ENCODE measurements around the gene GRM7.

The GRM7 gene

DNA sequence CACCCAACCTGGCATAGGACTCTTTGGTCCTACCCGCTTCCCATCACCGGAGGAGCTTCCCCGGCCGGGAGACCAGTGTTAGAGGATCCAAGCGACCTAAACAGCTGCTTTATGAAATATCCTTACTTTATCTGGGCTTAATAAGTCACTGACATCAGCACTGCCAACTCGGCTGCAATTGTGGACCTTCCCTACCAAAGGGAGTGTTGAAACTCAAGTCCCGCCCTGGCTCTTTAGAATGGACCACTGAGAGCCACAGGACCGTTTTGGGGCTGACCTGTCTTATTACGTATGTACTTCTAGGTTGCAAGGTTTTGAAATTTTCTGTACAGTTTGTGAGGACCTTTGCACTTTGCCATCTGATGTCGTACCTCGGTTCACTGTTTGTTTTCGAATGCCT lies 879.5 kb downstream of the GRM7 start:
- DNase-seq: no peak

DNA sequence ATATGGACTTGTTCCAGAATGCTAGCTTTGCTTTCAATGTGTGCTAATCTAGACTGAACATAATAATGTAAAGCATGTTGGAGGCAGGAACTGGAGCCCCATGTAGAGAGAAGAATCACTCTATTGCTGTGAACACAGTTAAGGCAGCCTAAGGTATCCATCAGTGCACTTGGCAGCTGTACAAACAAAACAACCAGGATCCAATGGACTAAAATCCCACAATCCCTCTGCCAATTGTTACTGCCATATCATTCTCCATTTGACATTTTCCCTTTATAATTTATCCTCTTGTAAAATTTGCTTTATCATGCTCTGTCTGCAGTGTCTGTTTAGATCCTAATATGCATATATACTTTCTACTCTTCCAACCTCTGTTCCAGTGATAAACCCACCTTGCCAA lies 883.9 kb downstream of the GRM7 start:
- DNase-seq: no peak

DNA sequence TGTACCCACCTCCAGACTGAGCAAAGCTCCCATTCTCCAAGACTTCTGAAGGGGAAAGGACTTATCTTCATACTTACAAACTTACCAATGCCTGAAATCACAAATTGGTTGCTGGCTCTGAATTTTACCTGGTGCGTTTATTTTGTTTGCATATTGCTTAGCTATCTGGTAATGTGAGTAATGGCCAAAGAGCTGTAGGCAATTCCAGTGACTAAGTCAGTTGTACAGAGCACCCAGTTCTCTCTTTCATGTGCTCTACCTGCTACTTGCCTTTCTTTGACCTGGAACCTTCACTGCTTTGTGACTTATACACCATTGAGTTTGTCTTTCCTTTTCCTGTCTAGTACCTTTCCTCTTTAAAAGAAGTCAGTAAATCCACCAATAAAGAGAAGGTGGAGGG lies 884.8 kb downstream of the GRM7 start:
- no peak for DNase-seq

DNA sequence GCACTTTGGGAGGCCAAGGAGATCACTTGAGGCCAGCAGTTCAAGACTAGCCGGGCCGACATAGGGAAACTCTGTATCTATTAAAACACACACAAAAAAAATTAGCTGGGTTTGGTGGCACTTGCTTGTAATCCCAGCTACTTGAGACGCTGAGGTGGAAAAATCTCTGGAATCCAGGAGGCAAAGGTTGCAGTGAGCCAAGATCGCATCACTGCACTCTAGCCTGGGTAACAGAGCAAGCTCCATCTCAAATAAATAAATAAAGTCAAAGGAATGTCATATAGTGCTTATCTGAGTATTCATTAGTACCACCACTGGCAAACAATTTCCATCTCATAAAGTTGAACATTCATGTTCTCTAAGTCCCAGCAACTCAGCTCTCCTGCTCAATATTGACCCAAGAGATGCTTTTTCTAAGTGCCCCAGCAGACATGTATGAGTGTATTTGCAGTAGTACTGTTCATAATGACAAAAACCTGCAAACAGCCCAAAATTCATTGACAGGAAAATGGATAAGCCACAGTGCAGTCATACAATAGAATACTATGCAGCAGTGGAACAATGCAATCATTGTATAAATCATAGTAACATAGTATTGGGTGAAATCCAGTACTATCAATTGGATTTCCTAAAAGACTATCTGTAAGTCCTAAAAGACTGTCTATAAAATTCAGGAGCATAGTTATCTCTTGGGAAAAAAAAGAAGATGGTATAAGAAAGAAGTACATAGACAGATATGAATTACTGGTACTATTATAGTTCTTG lies 889.2 kb downstream of the GRM7 start:
- DNase-seq: no peak

DNA sequence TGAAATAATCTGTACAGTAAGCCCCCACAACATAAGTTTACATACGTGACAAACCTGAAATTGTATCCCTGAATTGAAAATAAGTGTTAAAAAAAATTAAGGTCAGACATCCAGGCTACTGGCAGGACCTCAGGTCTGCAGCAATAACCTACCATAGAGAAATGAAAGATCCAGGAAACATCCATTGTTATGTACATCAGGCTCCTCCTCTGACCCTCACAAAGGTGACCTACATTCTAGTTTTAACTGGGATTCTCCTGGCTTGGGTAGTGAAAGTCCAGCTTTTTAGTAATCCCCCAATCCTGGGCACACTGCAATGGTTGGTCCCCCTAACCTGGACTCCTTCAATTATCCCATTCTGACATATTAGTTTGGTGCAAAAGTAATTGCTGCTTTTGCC lies 891.1 kb downstream of the GRM7 start:
- no peak for DNase-seq

- no peak for DNase-seq
These were observed 893.9 kb downstream of the GRM7 start for GRCh38 chr3:7754653-7755441.

DNA sequence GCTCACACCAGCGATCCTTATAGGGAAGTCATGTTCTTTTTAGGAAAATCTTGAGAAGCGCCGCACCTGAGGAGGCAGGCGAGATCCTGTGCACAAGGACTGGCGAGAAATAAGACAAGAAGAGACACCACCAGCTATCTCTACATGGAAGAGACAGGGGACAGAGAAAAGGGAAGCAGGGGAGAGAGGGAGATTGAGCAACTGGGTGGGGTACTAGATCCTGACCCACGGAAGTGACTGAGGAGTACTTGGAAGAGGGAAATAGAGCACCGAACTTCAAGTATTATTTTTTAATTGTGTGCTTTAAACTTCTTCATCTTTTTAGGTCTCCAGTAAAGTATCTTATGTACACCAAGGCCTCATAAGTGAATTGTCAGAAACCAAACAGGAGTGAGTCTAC lies 898.7 kb downstream of the GRM7 start:
- DNase-seq: no peak

DNA sequence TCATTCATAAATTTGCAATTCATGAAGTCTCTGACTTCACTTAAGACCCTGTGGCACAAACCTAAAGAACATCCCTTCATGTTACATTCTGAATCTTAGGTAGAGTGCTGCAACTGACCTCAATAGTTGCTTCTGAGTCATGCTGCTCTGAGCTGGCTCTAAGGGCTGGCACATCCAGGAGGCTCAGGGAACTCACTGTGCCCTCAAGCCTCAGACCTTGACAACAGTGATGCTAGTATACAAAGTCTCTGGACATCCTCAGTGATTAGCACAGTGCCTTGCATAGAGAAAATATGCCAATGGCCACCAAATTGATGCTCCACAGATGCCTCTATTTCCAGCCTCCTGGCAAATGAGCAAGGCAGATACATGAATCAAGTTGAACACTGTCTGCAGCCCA lies 899.8 kb downstream of the GRM7 start:
- no peak for DNase-seq

DNA sequence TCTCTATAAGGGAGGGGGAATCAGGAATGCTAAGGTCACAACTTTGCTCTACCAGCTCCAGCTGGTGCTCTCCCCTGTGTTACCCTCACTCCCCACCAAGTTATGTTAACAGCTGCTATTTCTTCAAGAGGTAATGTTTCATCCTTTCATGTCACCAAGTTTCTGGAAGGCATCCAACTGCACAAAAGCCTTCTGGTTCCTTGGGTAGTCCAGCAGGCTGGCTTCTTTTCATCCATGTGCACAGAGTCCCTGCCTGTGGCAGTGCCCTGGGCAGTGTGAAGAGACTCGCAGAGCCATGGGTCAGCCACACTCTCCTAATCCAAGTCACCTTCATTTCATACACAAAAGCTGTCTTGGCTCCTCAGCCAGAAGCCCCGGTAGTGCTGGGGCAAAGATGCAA lies 903.2 kb downstream of the GRM7 start:
- DNase-seq: no peak

DNA sequence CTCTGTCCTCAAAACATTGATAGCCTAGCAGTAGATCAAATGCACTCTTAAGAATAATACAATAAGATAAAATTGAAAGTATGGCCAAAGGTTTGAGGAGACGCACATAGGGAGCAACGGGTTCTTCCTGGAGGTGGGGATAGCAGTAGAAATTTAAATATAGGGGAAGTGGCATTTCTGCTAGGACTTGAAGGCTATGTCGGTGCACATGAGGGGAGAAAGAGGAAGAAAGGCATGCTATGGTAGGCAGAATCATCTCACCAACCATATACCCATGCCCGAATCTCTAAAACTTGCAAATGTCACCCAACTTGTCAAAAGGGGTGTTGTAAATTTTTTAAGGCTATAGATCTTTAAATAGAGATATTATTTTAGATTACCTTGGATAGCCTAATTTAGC lies 905.6 kb downstream of the GRM7 start:
- DNase-seq: no peak

DNA sequence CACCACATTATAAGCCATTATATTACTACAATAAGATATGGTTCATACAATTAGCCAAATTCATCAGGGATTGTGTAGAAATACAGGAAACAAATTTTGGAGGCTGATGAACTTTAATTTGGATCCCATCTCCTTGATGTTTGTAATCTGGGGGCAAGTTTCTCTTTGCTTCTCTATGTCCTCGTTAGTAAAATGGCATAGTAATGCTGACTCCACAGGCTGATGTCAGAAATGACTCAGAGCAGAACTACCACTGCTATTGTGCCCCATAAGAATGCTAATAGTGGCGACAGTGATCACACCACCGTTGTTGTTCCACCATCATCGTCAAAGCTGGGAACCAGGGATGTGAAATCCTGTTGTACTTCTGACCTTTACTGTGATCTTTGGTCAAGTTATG lies 918.4 kb downstream of the GRM7 start:
- no peak for DNase-seq

DNA sequence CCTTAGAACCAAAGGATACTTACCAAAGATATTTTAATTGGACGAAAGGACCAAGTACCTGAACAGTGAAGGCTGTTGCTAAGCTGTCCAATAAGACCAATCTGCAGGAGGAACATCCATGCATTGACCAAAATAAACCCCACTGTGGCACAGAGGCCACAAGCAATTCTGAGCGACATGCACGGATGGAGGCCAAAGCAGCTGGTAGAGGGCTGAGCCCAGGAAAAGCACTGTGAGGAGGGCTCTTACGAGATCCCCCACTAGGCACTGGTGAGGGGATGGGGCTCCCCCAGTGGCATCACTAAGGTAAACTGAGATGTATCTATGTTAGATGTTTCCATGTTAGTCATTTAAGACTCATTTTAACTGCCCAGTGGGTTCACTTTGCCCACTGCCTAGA lies 920.5 kb downstream of the GRM7 start:
- no peak for DNase-seq

DNA sequence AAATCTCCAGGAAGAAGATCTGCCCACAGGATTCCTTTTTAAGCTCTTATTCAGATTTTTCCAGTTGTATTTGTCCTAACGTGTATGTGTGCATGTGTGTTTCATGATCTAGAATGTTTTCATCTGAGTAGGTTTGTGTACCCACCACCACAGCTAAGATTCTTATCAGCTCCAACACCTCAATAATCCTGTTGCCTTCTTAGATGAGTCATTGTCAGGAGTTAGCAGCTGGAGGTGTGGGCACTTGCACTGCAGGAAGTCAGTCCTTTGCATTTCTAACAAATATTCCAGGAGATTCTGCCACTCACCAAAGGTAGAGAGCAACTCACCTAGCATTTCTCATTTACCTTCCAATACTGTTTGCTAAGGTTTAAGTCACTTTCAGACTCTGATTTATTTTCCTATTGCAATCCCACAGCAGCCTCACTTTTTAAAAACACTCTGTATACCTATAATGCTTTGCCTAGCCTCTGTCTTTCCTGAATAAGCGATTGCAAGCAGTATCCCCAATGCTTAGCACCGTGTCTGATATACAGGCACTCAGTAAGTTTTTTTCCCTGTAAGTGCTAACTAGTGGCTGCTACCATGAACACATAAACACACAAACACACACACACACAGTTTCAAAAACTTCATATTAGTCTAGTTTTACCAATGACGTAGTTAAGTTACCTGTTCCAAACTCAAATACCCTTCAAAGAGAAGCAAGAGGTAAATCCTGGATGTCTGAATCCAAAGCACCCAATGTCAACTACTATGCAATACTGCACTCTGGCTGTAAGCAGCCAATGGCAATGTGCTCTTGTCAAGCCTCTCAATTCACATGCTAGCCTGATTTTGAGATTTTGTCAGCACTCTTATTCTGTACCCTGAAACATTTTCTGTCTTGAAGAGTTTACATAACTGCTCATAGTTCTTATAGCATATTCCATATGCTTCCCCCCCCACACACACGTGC lies 927.2 kb downstream of the GRM7 start:
- no peak for DNase-seq

GRCh38 chr3:7788881-7789280 lies 928.0 kb downstream of the GRM7 start:
- DNase-seq: no peak

- DNase-seq: no peak
These were observed 928.4 kb downstream of the GRM7 start for GRCh38 chr3:7789324-7789723.

- DNase-seq: no peak
These were observed 929.2 kb downstream of the GRM7 start for GRCh38 chr3:7790141-7790540.
